CD4-positive, alpha-beta T cell treated with Interleukin-17A for 1 hour (primary cell): ENCODE results near the gene PSMD13.

ENCODE experiments used
- DNase-seq: peaks from one replicate; pipeline ENCODE4 v3.0.0-alpha.2; 2020

PSMD13 gene

DNA sequence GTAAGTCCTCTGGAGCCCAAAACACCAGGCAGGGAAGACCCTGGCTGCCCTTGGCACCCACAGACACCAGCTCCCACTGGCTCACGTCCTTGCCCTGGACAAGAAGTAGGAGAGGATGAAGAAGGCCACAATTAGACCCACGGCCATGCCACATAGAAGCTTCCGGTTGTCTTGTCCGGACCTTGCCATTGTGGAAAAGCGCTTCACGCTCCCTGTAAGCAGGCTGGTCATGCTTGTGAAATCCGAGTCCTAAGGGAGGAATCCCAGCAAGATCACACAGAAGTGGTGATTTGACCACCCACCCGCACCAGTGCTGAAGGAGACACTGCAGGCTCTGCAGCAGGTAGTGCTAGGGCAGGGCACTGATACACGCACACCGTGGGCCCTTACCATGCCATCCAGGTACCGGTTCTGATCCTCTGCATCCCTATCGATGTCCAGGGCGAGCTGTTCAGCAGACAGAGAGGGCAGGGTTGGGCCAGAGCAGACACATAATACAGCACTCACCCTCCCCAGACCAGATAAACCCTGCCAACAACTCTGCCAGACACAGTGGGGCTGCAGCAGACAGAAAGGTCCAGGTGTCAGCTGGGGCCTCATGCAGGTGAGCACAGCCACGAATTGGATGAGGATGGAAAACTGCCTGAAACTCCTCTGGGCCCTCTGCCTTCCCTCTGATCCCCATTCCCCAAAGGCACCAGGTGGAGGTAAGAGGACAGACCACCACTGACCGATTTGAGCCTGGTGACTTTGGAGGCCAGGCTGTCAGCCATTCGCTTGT is 31.4 kb upstream of the PSMD13 start:
- no peak for DNase-seq

DNA sequence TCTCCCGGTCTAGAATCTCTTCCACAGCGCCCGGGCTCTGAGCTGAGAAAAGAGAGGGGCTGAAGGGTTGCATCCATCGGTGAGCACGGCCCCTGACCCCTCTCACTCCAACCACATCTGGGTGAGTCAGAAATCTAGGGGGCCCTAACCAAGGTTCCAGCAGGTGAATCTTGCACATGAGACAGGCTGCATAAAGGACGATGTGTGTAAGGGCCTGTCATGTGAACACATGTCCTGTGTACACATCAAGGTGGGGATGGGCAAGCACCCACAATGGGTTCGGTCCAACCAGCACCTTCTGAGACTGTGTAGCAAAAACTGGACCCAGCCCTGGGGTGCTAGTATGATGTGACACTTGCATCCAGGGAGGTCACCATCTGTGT is 30.8 kb upstream of the PSMD13 start:
- no peak for DNase-seq

DNA sequence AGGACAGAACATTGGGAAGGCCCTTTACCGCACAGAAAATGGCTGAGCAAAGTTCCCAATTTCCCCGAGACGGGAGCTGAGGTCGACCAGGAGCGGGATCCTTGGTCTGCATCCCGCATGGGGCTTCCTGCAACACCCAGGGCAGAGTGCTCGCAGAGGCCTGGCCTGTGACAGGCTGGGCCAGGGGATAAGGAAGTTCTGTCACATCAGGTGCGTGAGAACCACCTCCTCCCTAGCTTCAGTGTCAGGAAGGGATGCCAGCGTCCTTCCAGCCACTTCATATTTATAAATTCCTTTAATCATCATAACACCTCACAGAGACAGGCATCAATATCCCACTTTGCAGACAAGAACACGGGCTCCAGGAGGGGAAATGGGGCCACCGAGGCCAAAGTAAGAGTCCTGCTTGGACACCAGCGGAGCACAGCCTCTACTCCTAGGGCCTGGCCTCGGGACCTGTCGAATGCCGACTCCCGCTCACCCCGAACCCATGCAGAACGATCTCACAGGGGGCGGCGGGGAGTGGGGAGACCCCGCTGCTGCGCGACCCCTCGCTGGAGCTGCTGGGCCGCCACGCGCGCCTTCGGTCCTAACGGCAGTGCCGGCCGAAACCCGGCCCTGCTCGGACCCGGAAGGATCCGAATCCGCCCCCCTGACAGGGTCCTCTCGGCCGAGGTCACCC is 30.1 kb upstream of the PSMD13 start:
- DNase-seq, result peak; percentile 27

DNA sequence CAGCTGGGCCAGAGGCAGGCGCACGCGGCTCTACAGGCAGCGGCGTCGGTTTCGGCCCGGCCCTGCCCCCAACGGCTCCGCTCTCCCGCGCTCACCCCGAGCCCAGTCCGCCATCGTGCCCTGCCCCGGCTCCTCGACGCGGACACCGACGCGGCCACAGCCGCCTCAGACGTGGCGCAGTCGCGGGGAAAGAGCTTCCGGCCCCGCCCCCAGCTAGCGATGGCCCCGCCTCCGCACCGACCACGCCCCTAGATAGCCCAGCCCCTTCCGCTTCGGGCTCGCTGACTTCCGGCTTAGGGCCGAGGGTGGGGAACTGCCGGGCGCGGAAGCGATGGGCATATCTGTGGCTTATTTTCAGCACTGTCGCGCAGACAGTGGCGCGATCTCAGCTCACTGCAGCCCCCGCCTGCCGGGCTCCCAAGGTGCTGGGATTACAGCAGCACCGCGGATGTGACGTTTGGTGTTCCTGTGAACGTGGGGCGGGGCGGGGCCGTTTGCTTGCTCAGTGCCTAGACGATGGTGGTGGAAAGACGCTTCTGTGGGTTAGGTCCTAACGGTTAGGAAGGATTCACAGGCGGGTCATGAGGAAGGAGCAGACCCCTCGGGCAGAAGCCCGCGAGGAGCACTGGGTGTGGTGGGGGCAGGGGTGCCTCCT is 29.4 kb upstream of the PSMD13 start, which contains the start of the genes BET1L and RIC8A:
Gene BET1L, minus strand, starts transcription at position 192 of the 655 bp plus-strand sequence. Its CDS starts 78 bp downstream, at position 114.
Gene RIC8A, plus strand, starts transcription at position 501 of the 655 bp plus-strand sequence. CDS start 1,147 bp downstream, outside the sequence.
- DNase-seq, result peak; percentile 99

DNA sequence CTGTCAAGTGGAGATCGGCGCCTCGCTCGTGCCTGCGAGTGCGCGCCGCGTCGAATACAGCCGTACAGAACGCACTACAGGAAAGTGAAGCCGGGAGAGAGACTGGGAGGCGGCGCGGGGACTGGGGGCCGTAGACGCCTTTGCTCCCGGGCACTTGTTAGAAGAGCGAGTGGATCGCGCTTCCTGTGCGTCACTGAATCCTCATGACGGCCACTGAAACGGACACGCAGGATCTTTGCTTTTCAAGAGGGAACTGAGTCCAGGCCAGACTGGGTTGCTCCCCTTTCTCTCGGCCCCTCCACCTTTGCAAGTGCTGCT is 29.0 kb upstream of the PSMD13 start:
- DNase-seq, result no peak

DNA sequence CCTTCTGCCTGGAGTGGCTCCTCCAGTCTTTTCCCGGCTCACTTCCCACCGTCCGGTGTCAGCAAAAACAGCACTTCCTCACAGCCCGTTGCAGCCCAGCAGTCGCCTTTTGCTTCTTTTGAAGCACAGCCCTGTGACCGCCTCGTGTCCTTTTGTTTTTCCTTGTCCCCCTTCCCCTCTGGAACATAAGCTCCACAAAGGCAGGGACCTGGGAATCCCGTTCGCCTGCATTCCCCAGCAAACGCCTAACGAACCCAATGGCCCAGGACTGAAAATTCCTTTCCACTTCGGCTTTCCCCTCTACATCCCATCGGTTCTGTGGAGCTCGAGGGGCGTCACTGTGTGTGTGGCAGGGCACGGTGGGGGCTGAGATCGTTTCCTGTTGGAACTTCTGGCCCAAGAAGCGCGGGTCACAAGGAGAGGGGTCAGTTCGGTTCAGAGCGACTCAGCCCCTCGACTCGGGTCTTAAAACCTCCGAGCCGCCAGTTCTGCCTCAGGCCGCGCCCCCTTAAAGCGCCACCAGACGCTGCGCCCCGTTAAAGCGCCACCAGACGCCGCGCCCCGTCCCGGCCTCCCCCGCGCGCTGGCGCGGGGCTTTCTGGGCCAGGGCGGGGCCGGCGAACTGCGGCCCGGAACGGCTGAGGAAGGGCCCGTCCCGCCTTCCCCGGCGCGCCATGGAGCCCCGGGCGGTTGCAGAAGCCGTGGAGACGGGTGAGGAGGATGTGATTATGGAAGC is 28.4 kb upstream of the PSMD13 start:
- peak; percentile 84 for DNase-seq

DNA sequence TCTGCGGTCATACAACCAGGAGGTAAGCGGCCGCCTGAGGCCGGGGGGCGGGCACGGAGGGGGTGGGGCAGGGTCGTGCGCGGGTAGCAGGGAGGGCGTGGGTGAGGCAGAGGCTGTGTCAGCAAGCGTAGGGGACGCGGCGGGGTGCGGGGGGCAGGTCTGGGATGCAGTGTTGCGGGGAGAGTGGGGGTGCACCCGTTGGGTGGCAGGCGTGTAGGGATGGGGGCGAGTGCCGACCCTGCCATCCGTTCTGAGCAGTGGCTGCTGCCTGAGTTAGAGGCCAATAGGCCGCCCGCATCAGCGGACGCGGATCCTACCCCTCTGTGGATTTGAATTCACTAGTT is 27.9 kb upstream of the PSMD13 start:
- no peak for DNase-seq

DNA sequence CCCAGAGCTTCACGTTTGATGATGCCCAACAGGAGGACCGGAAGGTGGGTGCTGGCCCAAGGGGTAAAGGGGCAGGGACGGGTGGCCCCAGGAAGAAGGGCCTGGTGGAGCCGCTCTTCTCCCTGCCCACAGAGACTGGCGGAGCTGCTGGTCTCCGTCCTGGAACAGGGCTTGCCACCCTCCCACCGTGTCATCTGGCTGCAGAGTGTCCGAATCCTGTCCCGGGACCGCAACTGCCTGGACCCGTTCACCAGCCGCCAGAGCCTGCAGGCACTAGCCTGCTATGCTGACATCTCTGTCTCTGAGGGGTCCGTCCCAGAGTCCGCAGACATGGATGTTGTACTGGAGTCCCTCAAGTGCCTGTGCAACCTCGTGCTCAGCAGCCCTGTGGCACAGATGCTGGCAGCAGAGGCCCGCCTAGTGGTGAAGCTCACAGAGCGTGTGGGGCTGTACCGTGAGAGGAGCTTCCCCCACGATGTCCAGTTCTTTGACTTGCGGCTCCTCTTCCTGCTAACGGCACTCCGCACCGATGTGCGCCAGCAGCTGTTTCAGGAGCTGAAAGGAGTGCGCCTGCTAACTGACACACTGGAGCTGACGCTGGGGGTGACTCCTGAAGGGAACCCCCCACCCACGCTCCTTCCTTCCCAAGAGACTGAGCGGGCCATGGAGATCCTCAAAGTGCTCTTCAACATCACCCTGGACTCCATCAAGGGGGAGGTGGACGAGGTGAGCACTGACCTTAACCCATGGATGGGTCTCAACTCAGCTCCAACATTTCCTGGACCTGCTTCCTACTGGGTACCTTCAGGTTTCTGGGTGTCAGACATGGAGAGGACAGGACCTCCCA is 27.3 kb upstream of the PSMD13 start:
- no peak for DNase-seq

DNA sequence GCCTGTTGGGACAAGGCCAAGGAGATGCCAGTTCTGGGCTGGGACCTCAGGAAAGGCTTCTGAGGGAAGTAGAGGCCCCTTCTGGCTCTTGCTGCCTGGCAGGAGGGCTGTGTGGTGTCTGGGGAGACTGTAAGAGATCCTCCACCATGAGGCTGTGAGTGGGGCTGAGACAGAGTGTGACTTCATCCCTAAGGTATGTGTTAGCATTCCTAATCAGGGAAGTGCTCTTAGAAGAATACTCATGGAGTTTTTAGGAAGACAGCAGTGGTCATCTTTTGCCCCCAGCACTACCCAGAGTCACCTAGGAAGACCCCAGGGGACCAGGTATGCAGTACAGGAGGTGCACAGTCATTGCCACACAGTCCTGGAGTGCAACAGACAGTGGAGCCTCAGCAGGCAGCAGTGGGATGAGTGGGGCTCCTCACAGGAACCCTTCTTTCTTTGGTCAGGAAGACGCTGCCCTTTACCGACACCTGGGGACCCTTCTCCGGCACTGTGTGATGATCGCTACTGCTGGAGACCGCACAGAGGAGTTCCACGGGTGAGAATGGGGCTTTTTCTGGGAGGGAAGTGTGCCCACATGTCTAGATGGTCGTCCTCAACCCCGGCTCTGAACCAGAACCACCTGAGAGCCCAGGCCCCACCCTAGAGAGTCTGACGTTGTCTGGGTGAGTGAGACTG is 26.5 kb upstream of the PSMD13 start:
- DNase-seq, result no peak

DNA sequence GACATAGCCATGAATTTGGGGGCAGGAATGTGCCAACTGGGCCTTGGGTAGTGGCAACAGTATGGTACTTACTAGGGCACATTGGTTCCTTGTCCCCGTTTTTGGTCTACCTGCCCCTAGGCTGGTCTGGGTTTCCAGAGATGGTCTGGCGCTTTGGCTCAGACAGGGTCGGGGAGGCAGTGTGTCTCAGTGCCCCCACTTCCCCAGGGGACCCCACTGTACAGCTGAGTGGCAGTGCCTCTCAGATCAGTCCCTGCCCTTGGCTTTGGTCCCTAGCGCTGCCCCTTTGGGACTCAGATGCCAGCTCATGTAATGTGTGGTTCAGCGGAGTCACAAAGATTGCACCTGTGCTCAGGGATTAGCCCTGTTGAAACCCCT is 26.0 kb upstream of the PSMD13 start:
- DNase-seq, result no peak

DNA sequence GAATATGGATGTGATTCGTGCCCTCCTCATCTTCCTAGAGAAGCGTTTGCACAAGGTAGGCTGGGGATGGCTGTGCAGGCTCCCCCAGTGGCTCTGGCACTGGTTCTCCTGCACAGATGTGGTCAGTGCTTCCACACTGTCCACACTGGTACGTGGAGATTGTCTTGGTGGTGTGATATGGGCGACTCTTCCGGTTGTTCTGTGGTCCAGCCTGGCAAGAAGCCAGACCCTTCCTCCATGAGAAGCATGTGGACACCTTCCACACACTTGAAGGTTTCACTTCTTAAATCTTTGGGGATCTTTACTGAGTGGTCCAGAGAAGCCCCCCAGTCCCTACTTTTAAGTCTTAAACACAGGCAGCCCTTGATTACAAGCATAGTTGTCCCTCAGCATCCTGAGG is 25.5 kb upstream of the PSMD13 start:
- DNase-seq, result no peak

DNA sequence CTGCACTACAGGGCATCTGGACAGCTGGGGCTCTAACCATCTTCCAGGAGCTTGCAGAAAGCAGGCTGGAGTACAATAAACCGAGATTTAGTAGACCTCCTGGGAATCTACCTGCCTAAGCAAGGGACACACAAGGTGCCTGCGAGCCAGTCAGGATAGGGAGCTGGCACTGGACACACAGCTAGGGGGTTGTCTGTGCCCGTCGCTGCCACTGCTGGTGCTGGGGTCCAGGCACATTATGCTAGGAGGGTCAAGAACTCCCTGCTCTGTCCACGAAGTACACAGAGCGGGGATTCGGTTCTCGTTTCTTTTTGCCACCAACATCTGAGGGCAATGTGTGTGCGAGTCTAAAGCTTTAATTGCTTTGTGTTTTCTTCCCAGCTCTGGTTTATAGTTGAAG is 25.0 kb upstream of the PSMD13 start:
- no peak for DNase-seq

DNA sequence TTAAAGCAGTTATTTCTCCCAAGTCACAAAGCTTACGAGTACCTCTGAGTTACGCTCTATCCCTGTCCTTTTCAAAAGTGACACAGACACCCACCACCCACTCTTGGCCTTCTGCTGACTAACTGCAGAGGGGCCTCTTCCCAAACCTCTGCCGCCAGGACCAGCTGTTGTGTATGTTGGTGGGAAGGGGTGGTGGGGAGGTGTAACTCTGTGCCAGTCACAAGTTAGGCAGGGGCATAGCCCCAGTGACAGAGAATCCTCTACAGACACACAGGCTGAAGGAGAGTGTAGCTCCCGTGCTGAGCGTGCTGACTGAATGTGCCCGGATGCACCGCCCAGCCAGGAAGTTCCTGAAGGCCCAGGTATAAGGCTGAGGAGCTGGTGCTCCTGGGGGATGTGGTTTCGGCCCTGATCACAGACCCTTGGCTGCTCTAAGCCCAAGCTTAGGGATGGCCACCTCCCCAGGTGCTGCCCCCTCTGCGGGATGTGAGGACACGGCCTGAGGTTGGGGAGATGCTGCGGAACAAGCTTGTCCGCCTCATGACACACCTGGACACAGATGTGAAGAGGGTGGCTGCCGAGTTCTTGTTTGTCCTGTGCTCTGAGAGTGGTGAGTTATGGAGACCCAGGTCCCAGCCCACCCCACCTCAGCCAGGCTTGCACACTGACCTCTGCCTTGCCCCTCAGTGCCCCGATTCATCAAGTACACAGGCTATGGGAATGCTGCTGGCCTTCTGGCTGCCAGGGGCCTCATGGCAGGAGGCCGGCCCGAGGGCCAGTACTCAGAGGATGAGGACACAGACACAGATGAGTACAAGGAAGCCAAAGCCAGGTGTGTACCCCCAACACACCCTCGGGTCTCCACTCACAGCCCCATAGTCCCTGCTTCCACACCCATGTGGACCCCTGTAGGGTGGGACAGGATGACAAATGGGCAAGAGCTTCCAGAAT is 24.4 kb upstream of the PSMD13 start:
- no peak for DNase-seq

DNA sequence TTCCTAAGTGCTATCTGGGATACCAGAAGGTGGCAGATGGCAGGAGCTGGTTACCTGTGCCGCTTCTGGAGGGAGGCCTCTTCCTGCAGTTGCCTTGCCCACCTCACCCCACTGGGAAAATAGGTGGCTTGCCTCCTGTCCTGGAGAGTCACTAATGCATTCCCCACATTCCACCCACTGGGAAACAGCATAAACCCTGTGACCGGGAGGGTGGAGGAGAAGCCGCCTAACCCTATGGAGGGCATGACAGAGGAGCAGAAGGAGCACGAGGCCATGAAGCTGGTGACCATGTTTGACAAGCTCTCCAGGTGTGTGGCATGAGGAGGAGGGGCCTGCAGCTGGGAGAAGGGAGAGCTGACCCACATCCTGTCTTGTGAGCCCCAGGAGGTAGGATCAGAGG is 23.7 kb upstream of the PSMD13 start:
- no peak for DNase-seq

DNA sequence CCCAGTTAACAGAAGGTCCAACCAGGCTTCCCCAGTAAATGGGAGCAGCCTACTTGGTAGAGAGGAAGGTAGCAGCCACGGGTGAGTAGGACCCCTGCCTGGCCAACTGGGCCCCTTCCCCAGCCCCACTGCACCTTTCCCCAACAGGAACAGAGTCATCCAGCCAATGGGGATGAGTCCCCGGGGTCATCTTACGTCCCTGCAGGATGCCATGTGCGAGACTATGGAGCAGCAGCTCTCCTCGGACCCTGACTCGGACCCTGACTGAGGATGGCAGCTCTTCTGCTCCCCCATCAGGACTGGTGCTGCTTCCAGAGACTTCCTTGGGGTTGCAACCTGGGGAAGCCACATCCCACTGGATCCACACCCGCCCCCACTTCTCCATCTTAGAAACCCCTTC is 22.7 kb upstream of the PSMD13 start:
- DNase-seq, result no peak

DNA sequence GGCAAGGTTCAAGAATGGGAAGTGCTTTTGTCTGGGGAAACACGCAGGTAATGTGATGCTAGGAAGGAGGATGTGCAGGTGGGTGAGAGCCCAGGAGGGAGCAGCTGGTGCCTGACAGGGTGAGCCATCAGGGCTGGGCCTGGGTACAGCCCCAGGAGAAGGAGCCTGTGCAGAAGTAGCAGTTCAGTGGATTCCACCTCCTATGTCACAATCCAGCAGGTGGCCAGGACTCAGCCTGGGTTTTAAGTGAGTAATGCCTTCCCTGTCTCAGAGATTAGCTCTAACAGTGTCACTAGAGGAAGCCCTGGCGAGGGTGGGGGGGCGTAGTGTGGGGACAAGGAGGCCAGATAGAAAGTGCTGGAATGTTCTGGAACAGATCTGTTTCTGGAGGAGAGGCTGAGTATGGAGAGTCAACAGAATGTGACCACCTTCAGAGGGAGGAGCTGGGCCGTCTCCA is 21.2 kb upstream of the PSMD13 start:
- no peak for DNase-seq

DNA sequence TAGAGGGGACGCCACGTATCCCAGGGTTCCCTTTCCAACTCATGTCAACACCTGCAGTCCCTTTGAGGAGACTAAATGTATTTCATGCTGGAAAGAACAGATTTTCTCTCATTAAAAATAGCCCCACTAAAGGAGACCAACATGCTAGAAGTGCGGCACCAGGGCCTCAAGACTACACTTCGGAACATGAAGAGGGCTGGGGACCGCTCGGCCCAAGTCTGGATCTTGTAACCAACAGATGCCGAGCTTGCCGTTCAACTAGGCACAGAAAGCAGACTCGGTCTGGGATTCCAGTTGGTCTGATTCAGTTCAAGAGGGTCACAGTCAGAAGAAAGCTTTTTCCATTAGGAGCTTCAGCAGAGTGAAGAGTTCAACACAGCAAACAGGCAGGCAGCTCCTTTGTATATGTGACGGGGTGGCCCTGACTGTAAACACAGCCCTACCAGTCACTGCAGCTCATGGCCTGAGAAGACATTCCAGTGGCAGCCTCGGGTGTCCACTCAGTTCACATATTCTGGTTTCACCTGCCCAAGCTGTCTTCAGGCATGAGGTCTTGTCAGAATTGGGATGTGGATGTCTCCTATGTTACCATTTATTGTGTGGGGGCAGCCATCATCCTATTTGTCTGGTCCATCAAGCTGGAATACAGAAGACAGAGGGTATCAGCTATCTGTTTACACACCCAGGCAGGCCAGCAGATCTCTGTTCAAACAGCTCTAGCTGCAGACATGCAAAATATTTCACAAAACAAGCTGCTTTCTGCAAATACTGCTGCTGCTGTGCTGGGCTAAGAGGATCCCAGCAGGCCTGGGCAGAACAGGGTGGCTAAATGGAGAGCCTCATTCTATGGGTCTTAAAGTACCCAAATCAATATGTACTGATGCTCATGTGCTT is 20.4 kb upstream of the PSMD13 start:
- no peak for DNase-seq

DNA sequence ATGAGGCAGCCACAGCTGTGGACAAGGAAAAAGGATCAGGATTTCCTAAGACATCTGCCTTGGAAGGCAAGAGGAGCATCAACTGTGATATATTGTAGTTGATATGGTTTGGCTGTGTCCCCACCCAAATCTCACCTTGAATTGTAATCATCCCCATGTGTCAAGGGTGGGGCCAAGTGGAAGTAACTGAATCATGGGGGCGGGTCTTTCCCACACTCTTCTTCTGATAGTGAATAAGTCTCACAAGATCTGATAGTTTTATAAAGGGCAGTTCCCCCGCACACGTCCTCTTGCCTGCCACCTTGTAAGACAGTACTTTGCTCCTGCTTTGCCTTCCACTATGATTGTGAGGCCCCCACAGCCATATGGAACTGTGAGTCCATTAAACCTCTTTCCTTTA is 19.1 kb upstream of the PSMD13 start:
- DNase-seq, result no peak

DNA sequence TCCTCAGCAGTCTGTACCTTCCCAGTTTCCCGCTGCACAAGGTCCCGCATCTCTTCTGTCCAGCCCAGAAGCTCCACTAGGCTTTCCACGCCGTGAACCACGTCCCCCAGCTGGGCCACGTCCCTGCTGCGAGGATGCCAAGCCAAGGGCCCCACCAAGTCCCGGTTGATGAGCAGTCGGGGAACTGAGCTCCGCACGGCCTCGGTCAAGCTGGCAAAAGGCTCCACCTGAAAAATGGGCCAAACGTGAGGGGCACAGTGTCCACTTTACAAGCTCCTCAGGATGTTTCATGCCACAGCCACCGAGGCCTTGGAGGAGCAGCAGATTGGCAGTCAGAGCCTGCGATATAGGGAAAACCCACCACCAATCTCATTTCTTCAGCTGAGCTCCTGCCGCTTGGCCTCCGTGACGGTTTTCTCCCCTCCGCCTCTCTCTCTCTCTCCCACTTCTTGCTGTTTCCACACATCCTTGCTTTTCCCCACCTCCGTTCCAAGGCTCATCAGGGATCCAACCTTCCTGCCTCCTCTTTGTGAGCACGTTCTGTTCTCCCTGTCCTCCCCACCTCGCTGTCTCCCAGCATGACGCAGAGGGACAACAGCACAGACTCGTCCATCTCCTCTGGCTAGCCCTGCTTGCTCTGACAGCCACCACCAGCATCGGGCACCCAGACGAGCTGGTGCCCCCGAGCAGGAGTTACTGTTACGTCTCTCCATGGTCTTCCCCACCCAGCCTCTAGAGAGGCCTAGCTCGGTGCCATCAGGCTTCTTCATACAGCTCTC is 17.8 kb upstream of the PSMD13 start:
- no peak for DNase-seq
